ENCODE results near the gene NPTN.

NPTN gene

DNA sequence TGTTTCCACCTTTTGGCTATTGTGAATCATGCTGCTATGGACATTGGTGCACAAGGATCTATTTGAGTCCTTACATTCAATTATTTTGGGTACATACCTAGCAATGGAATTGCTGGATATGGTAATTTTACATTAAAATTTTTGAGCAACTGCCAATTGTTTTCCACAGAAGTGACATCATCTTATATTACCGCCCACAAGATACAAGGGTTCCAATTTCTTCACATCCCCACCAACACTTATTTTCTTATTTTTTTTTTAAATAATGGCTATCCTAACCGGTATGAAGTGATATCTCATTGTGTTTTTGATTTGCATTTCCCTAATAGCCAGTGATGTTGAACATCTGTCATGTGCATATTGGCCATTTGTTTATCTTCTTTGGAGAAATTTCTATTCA, 22.5 kb upstream of the NPTN start:
- no peak for ATAC-seq
- TF ChIP-seq ARNTL (CRISPR knock-in tag; IDR thresholded peaks at IDR 0.05; ENCODE audit: borderline replicate concordance, low read depth) (no peak), BACH2 (CRISPR knock-in tag; IDR thresholded peaks at IDR 0.05; ENCODE audit: borderline replicate concordance) (no peak), RARB (CRISPR knock-in tag; IDR thresholded peaks at IDR 0.05) (no peak), ZNF8 (CRISPR knock-in tag; IDR thresholded peaks at IDR 0.05) (no peak), ZFP30 (CRISPR knock-in tag; IDR thresholded peaks at IDR 0.05) (no peak), ZC3H10 (CRISPR knock-in tag; IDR thresholded peaks at IDR 0.05) (no peak), GLIS3 (CRISPR knock-in tag; IDR thresholded peaks at IDR 0.05) (no peak), ZNF565 (CRISPR knock-in tag; conservative IDR thresholded peaks at IDR 0.05; ENCODE audit: low read depth) (no peak), ZFP3 (CRISPR knock-in tag; IDR thresholded peaks at IDR 0.05) (no peak), ZNF70 (CRISPR knock-in tag; IDR thresholded peaks at IDR 0.05) (no peak), ESRRG (CRISPR knock-in tag; IDR thresholded peaks at IDR 0.05) (no peak), TCF4 (CRISPR knock-in tag; IDR thresholded peaks at IDR 0.05; ENCODE audit: borderline replicate concordance) (no peak), CSDC2 (CRISPR knock-in tag; IDR thresholded peaks at IDR 0.05) (no peak)
- TF ChIP-seq, protein P1, sequence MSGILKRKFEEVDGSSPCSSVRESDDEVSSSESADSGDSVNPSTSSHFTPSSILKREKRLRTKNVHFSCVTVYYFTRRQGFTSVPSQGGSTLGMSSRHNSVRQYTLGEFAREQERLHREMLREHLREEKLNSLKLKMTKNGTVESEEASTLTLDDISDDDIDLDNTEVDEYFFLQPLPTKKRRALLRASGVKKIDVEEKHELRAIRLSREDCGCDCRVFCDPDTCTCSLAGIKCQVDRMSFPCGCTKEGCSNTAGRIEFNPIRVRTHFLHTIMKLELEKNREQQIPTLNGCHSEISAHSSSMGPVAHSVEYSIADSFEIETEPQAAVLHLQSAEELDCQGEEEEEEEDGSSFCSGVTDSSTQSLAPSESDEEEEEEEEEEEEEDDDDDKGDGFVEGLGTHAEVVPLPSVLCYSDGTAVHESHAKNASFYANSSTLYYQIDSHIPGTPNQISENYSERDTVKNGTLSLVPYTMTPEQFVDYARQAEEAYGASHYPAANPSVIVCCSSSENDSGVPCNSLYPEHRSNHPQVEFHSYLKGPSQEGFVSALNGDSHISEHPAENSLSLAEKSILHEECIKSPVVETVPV (CRISPR knock-in tag; IDR thresholded peaks at IDR 0.05): no peak
- TF ChIP-seq, protein P2, sequence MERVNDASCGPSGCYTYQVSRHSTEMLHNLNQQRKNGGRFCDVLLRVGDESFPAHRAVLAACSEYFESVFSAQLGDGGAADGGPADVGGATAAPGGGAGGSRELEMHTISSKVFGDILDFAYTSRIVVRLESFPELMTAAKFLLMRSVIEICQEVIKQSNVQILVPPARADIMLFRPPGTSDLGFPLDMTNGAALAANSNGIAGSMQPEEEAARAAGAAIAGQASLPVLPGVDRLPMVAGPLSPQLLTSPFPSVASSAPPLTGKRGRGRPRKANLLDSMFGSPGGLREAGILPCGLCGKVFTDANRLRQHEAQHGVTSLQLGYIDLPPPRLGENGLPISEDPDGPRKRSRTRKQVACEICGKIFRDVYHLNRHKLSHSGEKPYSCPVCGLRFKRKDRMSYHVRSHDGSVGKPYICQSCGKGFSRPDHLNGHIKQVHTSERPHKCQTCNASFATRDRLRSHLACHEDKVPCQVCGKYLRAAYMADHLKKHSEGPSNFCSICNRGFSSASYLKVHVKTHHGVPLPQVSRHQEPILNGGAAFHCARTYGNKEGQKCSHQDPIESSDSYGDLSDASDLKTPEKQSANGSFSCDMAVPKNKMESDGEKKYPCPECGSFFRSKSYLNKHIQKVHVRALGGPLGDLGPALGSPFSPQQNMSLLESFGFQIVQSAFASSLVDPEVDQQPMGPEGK (CRISPR knock-in tag; IDR thresholded peaks at IDR 0.05; ENCODE audit: borderline replicate concordance): no peak

DNA sequence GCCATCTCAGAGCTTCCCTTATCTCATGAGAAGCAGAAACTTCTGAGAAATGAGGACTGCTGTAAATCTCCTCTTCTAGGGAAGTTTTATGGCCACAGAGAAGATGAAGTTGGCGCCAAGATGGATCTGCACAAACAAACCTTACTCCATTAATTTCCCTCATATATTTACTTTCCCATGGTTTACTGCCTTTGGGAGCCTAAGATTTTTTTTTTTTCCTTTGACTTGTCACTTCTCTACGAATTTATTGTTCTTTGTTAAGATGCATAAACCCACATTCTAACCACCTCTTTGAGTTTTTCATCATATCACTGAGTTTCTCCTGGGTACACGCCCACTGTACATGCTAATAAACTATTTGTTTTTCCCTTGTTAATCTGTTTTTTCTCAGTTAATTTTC, 21.5 kb upstream of the NPTN start:
- TF ChIP-seq ISL1 (CRISPR knock-in tag; IDR thresholded peaks at IDR 0.05) (no peak), OSR1 (CRISPR knock-in tag; IDR thresholded peaks at IDR 0.05) (no peak), BACH2 (CRISPR knock-in tag; IDR thresholded peaks at IDR 0.05; ENCODE audit: borderline replicate concordance) (no peak), ZFP30 (CRISPR knock-in tag; IDR thresholded peaks at IDR 0.05) (no peak), ARNTL (CRISPR knock-in tag; IDR thresholded peaks at IDR 0.05; ENCODE audit: borderline replicate concordance, low read depth) (no peak), ZNF8 (CRISPR knock-in tag; IDR thresholded peaks at IDR 0.05) (no peak), ESRRG (CRISPR knock-in tag; IDR thresholded peaks at IDR 0.05) (no peak), ZNF565 (CRISPR knock-in tag; conservative IDR thresholded peaks at IDR 0.05; ENCODE audit: low read depth) (no peak), RARB (CRISPR knock-in tag; IDR thresholded peaks at IDR 0.05) (no peak)
- TF ChIP-seq, protein P1 (CRISPR knock-in tag; IDR thresholded peaks at IDR 0.05): no peak
- TF ChIP-seq, protein P3, sequence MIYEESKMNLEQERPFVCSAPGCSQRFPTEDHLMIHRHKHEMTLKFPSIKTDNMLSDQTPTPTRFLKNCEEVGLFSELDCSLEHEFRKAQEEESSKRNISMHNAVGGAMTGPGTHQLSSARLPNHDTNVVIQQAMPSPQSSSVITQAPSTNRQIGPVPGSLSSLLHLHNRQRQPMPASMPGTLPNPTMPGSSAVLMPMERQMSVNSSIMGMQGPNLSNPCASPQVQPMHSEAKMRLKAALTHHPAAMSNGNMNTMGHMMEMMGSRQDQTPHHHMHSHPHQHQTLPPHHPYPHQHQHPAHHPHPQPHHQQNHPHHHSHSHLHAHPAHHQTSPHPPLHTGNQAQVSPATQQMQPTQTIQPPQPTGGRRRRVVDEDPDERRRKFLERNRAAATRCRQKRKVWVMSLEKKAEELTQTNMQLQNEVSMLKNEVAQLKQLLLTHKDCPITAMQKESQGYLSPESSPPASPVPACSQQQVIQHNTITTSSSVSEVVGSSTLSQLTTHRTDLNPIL (CRISPR knock-in tag; IDR thresholded peaks at IDR 0.05; ENCODE audit: low read depth): no peak
- ATAC-seq: no peak

DNA sequence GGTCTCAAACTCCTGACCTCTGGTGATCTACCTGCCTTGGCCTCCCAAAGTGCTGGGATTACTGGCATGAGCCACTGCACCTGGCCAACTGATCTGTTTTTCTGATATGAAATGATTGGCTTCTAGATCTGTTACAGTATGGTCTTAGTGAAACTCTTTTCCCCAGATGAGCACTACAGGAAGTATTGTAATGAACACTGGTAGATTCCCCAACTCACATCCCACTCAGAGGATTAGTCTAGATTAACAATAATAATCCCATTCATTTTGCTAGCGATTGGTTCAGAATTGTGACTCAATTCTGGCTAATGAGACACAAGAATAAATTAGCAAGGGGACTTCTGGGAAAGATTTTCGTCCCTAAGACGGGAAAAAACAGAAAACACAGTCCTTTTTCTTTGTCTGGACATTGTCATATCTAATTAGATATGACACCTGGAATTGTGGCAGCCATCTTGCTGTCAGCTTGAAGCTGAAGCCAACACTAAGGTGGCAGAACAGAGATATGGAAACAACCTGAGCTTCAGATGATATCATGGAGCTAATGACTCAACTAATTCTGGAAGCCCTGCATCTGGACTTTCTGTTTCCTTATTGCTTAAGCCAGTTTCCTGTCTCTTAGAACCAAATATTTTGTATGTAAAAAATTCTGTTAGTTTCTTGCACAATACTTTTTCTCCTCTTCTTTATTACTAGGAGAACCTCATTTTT, 17.4 kb upstream of the NPTN start:
- TF ChIP-seq TCF4 (CRISPR knock-in tag; IDR thresholded peaks at IDR 0.05; ENCODE audit: borderline replicate concordance) (peak; percentile 71; the same call in 1 of the 2 replicates), PPARA (CRISPR knock-in tag; IDR thresholded peaks at IDR 0.05; ENCODE audit: borderline replicate concordance) (no peak), ISL1 (CRISPR knock-in tag; IDR thresholded peaks at IDR 0.05) (0 out of 2 replicates have a peak, but pooled peaks have one; percentile 11)
- peak; percentile 76 for ATAC-seq

DNA sequence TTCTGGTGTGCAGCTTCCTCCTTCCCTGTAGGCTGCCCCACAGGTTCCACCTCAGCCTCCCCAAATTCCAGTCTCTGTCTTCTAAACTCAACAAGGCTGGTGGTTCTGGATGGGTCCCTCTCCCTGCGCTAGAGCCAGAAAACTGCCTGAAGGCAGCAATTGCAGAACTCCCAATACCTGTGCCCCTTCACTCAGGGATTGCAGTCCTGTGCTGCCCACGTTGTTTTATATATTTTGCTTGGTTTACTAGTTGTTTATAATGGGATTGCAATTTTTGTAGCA, 14.8 kb upstream of the NPTN start:
- TF ChIP-seq GLIS3 (CRISPR knock-in tag; IDR thresholded peaks at IDR 0.05) (no peak), OSR1 (CRISPR knock-in tag; IDR thresholded peaks at IDR 0.05) (no peak), TOX (CRISPR knock-in tag; IDR thresholded peaks at IDR 0.05; ENCODE audit: borderline replicate concordance) (no peak), ZNF565 (CRISPR knock-in tag; conservative IDR thresholded peaks at IDR 0.05; ENCODE audit: low read depth) (no peak), ZNF70 (CRISPR knock-in tag; IDR thresholded peaks at IDR 0.05) (no peak), TCF4 (CRISPR knock-in tag; IDR thresholded peaks at IDR 0.05; ENCODE audit: borderline replicate concordance) (no peak), ZNF8 (CRISPR knock-in tag; IDR thresholded peaks at IDR 0.05) (no peak)
- ATAC-seq: no peak
